ENCODE data around the gene FSIP1.

The FSIP1 gene

GRCh38 chr15:39672184-39672583, 110.5 kb downstream of the FSIP1 start:
- DNase-seq = no peak

- DNase-seq = no peak
Measured at GRCh38 chr15:39670687-39671086, 112.0 kb downstream of the FSIP1 start.

- no peak for DNase-seq
Measured at GRCh38 chr15:39669661-39670060, 113.0 kb downstream of the FSIP1 start.

- no peak for DNase-seq
Measured at GRCh38 chr15:39669241-39669640, 113.4 kb downstream of the FSIP1 start.

GRCh38 chr15:39668457-39668856, 114.2 kb downstream of the FSIP1 start:
- DNase-seq = no peak

GRCh38 chr15:39667382-39668127, 115.1 kb downstream of the FSIP1 start:
- DNase-seq = no peak

- DNase-seq = no peak
Measured at GRCh38 chr15:39666677-39667076, 116.0 kb downstream of the FSIP1 start.

GRCh38 chr15:39665629-39666250, 116.9 kb downstream of the FSIP1 start:
- DNase-seq = no peak

GRCh38 chr15:39663704-39664250, 118.9 kb downstream of the FSIP1 start:
- no peak for DNase-seq

GRCh38 chr15:39661776-39662175, 120.9 kb downstream of the FSIP1 start:
- DNase-seq = no peak

GRCh38 chr15:39658740-39659139, 123.9 kb downstream of the FSIP1 start:
- DNase-seq = no peak

- no peak for DNase-seq
Measured at GRCh38 chr15:39657668-39658067, 125.0 kb downstream of the FSIP1 start.

GRCh38 chr15:39657181-39657580, 125.5 kb downstream of the FSIP1 start:
- DNase-seq = no peak

GRCh38 chr15:39654304-39654703, 128.3 kb downstream of the FSIP1 start:
- no peak for DNase-seq

GRCh38 chr15:39651881-39652280, 130.8 kb downstream of the FSIP1 start:
- DNase-seq = no peak

- DNase-seq = no peak
Measured at GRCh38 chr15:39651295-39651694, 131.3 kb downstream of the FSIP1 start.

GRCh38 chr15:39649757-39650156, 132.9 kb downstream of the FSIP1 start:
- no peak for DNase-seq

- no peak for DNase-seq
Measured at GRCh38 chr15:39646425-39646824, 136.2 kb downstream of the FSIP1 start.

- DNase-seq = no peak
Measured at GRCh38 chr15:39645976-39646257, 136.7 kb downstream of the FSIP1 start.

GRCh38 chr15:39645138-39645975, 137.3 kb downstream of the FSIP1 start:
- no peak for DNase-seq

- no peak for DNase-seq
Measured at GRCh38 chr15:39644136-39644535, 138.5 kb downstream of the FSIP1 start.

GRCh38 chr15:39643727-39644126, 138.9 kb downstream of the FSIP1 start:
- no peak for DNase-seq

- no peak for DNase-seq
Measured at GRCh38 chr15:39642011-39642640, 140.5 kb downstream of the FSIP1 start.
